ENCODE results near the gene RAB28. TPM values are rescaled to one million over a fixed set of nuclear protein-coding genes. Genes with fewer than 3 reads are reported as not detected.

The RAB28 gene
- total and polyA plus RNA-seq, 2 of the 8 experiments (the other 6 are each of a cell fraction or from before 2014, with no cell fraction given) = 16.0 to 18.7 TPM

GRCh38 chr4:13516315-13516860, 32.2 kb upstream of the RAB28 start (continued):
- TF ChIP-seq E2F6 (IDR thresholded peaks at IDR 0.05) (no peak), NANOG (IDR thresholded peaks at IDR 0.05; ENCODE audit: insufficient read depth, low read depth, low read length, poor library complexity, severe bottlenecking) (no peak), CTBP2 (IDR thresholded peaks at IDR 0.05; ENCODE audit: borderline replicate concordance, insufficient read depth, insufficient read length, low read length) (no peak), HDAC6 (IDR thresholded peaks at IDR 0.05; ENCODE audit: low read depth, low read length) (no peak), SAP30 (IDR thresholded peaks at IDR 0.05; ENCODE audit: insufficient read depth, insufficient replicate concordance, low read length) (no peak), BRCA1 (IDR thresholded peaks at IDR 0.05; ENCODE audit: low read depth, low read length) (no peak)

Measured in H1 (cell line).